Osteocyte (in vitro differentiated cells): ENCODE measurements around the gene TRIM68. TPM values are rescaled to one million over a fixed set of nuclear protein-coding genes. Genes with fewer than 3 reads are reported as not detected.

Experiments used
- DNase-seq: peaks from one replicate; pipeline ENCODE4 v3.0.0; 2021; ENCODE audit warnings: mixed read lengths; ENCODE audit not compliant: unreplicated experiment; ENCODE audit errors: extremely low spot score
- H3K27ac Mint-ChIP-seq: one replicate; pipeline ENCODE4 v1.8.0; 2021; ENCODE audit warnings: mild to moderate bottlenecking, mixed read lengths; ENCODE audit not compliant: unreplicated experiment
- H3K27me3 Mint-ChIP-seq: one replicate; pipeline ENCODE4 v1.8.0; 2021; ENCODE audit warnings: mixed read lengths; ENCODE audit not compliant: unreplicated experiment
- H3K36me3 Mint-ChIP-seq: one replicate; pipeline ENCODE4 v1.8.0; 2021; ENCODE audit warnings: mixed read lengths; ENCODE audit not compliant: unreplicated experiment
- H3K4me1 Mint-ChIP-seq: one replicate; pipeline ENCODE4 v1.8.0; 2021; ENCODE audit warnings: mixed read lengths; ENCODE audit not compliant: unreplicated experiment
- H3K4me3 Mint-ChIP-seq: one replicate; pipeline ENCODE4 v1.8.0; 2021; ENCODE audit warnings: mild to moderate bottlenecking, moderate library complexity, mixed read lengths; ENCODE audit not compliant: unreplicated experiment
- H3K9me3 Mint-ChIP-seq: one replicate; pipeline ENCODE4 v1.8.0; 2021; ENCODE audit warnings: mixed read lengths; ENCODE audit not compliant: unreplicated experiment
- CTCF ChIP-seq: fragments of 200-600 bp; sonication (generic); IDR thresholded peaks from 2 replicates; pipeline ENCODE4 v1.5.0; 2021; ENCODE audit warnings: antibody characterized with exemption, mild to moderate bottlenecking, moderate library complexity
- total RNA-seq: library from RNA; stranded (reverse); gene quantifications from 2 replicates; pipeline ENCODE4 v1.2.1, GENCODE V29; 2021

The TRIM68 gene
- total RNA-seq, 1 donor from 2014 or later, result 10.7 TPM

GRCh38 chr11:4569075-4569474, 39.0 kb downstream of the TRIM68 start:
- H3K27ac Mint-ChIP-seq, result no peak overlapping the region
- H3K9me3 Mint-ChIP-seq, result peaks cover 2% of the 10 kb centered on the region
- no peaks in the 10 kb centered on the region for H3K27me3 Mint-ChIP-seq
- DNase-seq, result no peak
- no peaks in the 10 kb centered on the region for H3K4me1 Mint-ChIP-seq
- no peak overlapping the region for H3K4me3 Mint-ChIP-seq
- TF ChIP-seq CTCF, result no peak
- no peaks in the 10 kb centered on the region for H3K36me3 Mint-ChIP-seq

GRCh38 chr11:4565371-4565770, 42.7 kb downstream of the TRIM68 start:
- no peaks in the 10 kb centered on the region for H3K27me3 Mint-ChIP-seq
- DNase-seq, result no peak
- no peaks in the 10 kb centered on the region for H3K36me3 Mint-ChIP-seq
- H3K4me3 Mint-ChIP-seq, result no peak overlapping the region
- no peak for TF ChIP-seq CTCF
- no peaks in the 10 kb centered on the region for H3K4me1 Mint-ChIP-seq
- peaks cover 6% of the 10 kb centered on the region for H3K9me3 Mint-ChIP-seq
- no peak overlapping the region for H3K27ac Mint-ChIP-seq

GRCh38 chr11:4560467-4560866, 47.6 kb downstream of the TRIM68 start:
- Mint-ChIP-seq H3K4me1 (no peaks in the 10 kb centered on the region), H3K36me3 (no peaks in the 10 kb centered on the region), H3K27ac (no peak overlapping the region), H3K9me3 (peaks cover 6% of the 10 kb centered on the region), H3K27me3 (no peaks in the 10 kb centered on the region), H3K4me3 (no peak overlapping the region)
- no peak for DNase-seq
- TF ChIP-seq CTCF, result no peak

- TF ChIP-seq CTCF, result no peak
- Mint-ChIP-seq H3K36me3 (no peaks in the 10 kb centered on the region), H3K9me3 (peaks cover 6% of the 10 kb centered on the region), H3K27ac (no peak overlapping the region), H3K4me1 (no peaks in the 10 kb centered on the region), H3K4me3 (no peak overlapping the region), H3K27me3 (no peaks in the 10 kb centered on the region)
- no peak for DNase-seq
Observed at GRCh38 chr11:4559527-4560440, 48.2 kb downstream of the TRIM68 start.

- DNase-seq, result no peak
- Mint-ChIP-seq H3K27me3 (no peaks in the 10 kb centered on the region), H3K27ac (no peak overlapping the region), H3K36me3 (no peaks in the 10 kb centered on the region), H3K9me3 (peaks cover 8% of the 10 kb centered on the region), H3K4me1 (no peaks in the 10 kb centered on the region), H3K4me3 (no peak overlapping the region)
- peak; percentile 7 for TF ChIP-seq CTCF
Observed at GRCh38 chr11:4551346-4551979, 56.6 kb downstream of the TRIM68 start.
